ENCODE data around the gene ANKDD1B. TPM values are rescaled to one million over a fixed set of nuclear protein-coding genes. Genes with fewer than 3 reads are reported as not detected.

The ANKDD1B gene
- polyA plus RNA-seq, 2 of the 4 experiments (the other 2 are of a cell fraction): 0.09 to 0.14 TPM

DNA sequence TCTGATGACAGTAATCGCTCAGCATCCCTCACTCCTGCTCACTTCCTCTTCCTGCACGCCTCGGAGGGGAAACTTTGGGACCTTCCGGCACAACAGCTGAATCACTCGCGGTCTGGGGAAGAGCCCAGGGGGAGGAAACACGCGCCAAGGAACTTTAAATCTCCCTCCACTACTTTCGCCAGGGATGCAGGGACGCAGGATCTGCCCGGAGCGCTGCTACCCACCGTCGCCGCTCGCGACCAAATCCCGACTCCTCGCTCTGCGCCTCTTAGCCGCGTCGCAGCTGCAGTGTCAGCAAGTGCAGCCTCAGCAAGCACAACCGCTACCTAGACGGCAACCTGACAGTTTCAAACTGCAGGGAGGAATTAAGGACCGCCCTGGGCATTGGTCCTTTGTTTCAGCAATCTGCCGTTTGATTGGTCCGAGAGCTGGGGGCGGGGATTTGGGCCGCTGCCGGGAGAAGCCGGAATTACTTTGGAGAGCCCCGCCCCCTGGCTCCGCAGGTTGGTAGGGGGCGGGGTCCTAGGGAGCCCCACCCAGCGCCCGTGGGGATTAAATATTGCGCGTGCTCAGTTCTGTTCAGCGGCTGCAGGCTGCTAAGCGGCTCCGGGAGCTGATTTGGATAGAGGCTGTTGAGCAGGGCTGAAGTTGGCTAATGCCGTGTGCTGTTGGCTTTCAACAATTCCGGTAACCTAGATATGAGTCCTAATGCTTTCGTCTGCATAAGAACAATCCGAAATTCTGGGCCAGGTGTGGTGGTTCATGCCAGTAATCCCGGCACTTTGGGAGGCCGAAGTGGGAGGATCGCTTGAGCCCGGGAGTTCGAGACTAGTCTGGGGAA, 106.0 kb downstream of the ANKDD1B start, which contains the start of gene POC5:
Gene POC5, minus strand, starts transcription at position 356 of the 841 bp plus-strand sequence. CDS start 4,500 bp downstream, outside the sequence.
- no peak for FAIRE-seq
- Histone ChIP-seq H3K4me3 (peak within 1 kb of the TSS; percentile 76), H3K4me2 (peak within 1 kb of the TSS; percentile 77), H3K27ac (peak within 1 kb of the TSS; percentile 74 to 90), H3K4me1 (peaks cover 8% of the 10 kb centered on the region; the same call in 2 of the 3 replicates), H3K9me3 (no peaks in the 10 kb centered on the region)
- ChIA-PET CTCF (interaction anchor here (1.1 to 1.3 kb wide), 2 partner anchors 18 to 481 kb away, joined by 3 read pairs; no protein-coding TSS in a partner anchor), POLR2A (interaction anchor here (0.6 to 1.5 kb wide), 6 partner anchors 11 to 587 kb away, joined by 3 to 9 read pairs (median 4); partner anchors contain the start of genes ANKRD31, CERT1, HMGCR and POLK)
- peak; percentile 94 to 98 for DNase-seq (ENCODE audit: low read depth in 1 of 2, low spot score in 1 of 2)
- ATAC-seq: peak; percentile 98
- WGBS (ENCODE audit: missing lambda C conversion rate): 3% methylated on average over 41 of the region's 51 CpGs
- no peak for TF ChIP-seq HOXA7 (CRISPR knock-in tag; IDR thresholded peaks at IDR 0.05)
- peak; percentile 85 for TF ChIP-seq POLR2A (IDR thresholded peaks at IDR 0.05; ENCODE audit: low read length)
- no peak for TF ChIP-seq CHD2 (IDR thresholded peaks at IDR 0.05; ENCODE audit: low read length, partially characterized antibody)
- TF ChIP-seq RAD21 (conservative IDR thresholded peaks at IDR 0.05 in 1 of 2, IDR thresholded peaks at IDR 0.05 in 1 of 2): no peak
- peak; percentile 81 for TF ChIP-seq KDM5A (IDR thresholded peaks at IDR 0.05)
- no peak for TF ChIP-seq POLR2AphosphoS2 (conservative IDR thresholded peaks at IDR 0.05; ENCODE audit: low read length)
- peak; percentile 47; the same call in 1 of the 2 replicates for TF ChIP-seq PHF8 (IDR thresholded peaks at IDR 0.05; ENCODE audit: borderline replicate concordance, low read depth)
- no peak for TF ChIP-seq TP53 (CRISPR knock-in tag; IDR thresholded peaks at IDR 0.05)
- TF ChIP-seq, protein P1, sequence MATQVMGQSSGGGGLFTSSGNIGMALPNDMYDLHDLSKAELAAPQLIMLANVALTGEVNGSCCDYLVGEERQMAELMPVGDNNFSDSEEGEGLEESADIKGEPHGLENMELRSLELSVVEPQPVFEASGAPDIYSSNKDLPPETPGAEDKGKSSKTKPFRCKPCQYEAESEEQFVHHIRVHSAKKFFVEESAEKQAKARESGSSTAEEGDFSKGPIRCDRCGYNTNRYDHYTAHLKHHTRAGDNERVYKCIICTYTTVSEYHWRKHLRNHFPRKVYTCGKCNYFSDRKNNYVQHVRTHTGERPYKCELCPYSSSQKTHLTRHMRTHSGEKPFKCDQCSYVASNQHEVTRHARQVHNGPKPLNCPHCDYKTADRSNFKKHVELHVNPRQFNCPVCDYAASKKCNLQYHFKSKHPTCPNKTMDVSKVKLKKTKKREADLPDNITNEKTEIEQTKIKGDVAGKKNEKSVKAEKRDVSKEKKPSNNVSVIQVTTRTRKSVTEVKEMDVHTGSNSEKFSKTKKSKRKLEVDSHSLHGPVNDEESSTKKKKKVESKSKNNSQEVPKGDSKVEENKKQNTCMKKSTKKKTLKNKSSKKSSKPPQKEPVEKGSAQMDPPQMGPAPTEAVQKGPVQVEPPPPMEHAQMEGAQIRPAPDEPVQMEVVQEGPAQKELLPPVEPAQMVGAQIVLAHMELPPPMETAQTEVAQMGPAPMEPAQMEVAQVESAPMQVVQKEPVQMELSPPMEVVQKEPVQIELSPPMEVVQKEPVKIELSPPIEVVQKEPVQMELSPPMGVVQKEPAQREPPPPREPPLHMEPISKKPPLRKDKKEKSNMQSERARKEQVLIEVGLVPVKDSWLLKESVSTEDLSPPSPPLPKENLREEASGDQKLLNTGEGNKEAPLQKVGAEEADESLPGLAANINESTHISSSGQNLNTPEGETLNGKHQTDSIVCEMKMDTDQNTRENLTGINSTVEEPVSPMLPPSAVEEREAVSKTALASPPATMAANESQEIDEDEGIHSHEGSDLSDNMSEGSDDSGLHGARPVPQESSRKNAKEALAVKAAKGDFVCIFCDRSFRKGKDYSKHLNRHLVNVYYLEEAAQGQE (IDR thresholded peaks at IDR 0.05): no peak
- TF ChIP-seq RFX5 (IDR thresholded peaks at IDR 0.05): no peak
- no peak for TF ChIP-seq FOXS1 (CRISPR knock-in tag; IDR thresholded peaks at IDR 0.05)
- TF ChIP-seq FOSB (CRISPR knock-in tag; IDR thresholded peaks at IDR 0.05): no peak
- no peak for TF ChIP-seq ZNF302 (CRISPR knock-in tag; IDR thresholded peaks at IDR 0.05)
- no peak for TF ChIP-seq HEYL (CRISPR knock-in tag; IDR thresholded peaks at IDR 0.05)
- TF ChIP-seq, protein P2, sequence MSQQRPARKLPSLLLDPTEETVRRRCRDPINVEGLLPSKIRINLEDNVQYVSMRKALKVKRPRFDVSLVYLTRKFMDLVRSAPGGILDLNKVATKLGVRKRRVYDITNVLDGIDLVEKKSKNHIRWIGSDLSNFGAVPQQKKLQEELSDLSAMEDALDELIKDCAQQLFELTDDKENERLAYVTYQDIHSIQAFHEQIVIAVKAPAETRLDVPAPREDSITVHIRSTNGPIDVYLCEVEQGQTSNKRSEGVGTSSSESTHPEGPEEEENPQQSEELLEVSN (IDR thresholded peaks at IDR 0.05; ENCODE audit: borderline replicate concordance, low read depth): no peak
- TF ChIP-seq CHD4 (IDR thresholded peaks at IDR 0.05; ENCODE audit: borderline replicate concordance): no peak
- no peak for TF ChIP-seq KDM1A (IDR thresholded peaks at IDR 0.05; ENCODE audit: low read depth)
- TF ChIP-seq ZSCAN20 (CRISPR knock-in tag; IDR thresholded peaks at IDR 0.05): no peak
- TF ChIP-seq RARB (CRISPR knock-in tag; IDR thresholded peaks at IDR 0.05): no peak
- no peak for TF ChIP-seq HOXB5 (CRISPR knock-in tag; IDR thresholded peaks at IDR 0.05)
- peak; percentile 55; the same call in 1 of the 3 replicates for TF ChIP-seq BCL3 (IDR thresholded peaks at IDR 0.05)
- TF ChIP-seq FOSL2 (IDR thresholded peaks at IDR 0.05): no peak
- peak; percentile 47 for TF ChIP-seq FOSL2 (CRISPR knock-in tag; IDR thresholded peaks at IDR 0.05)
- no peak for TF ChIP-seq NFE2L2 (conservative IDR thresholded peaks at IDR 0.05; ENCODE audit: low read length)
- TF ChIP-seq MYC (IDR thresholded peaks at IDR 0.05; ENCODE audit: borderline replicate concordance, low read length): no peak
- TF ChIP-seq, protein P3, sequence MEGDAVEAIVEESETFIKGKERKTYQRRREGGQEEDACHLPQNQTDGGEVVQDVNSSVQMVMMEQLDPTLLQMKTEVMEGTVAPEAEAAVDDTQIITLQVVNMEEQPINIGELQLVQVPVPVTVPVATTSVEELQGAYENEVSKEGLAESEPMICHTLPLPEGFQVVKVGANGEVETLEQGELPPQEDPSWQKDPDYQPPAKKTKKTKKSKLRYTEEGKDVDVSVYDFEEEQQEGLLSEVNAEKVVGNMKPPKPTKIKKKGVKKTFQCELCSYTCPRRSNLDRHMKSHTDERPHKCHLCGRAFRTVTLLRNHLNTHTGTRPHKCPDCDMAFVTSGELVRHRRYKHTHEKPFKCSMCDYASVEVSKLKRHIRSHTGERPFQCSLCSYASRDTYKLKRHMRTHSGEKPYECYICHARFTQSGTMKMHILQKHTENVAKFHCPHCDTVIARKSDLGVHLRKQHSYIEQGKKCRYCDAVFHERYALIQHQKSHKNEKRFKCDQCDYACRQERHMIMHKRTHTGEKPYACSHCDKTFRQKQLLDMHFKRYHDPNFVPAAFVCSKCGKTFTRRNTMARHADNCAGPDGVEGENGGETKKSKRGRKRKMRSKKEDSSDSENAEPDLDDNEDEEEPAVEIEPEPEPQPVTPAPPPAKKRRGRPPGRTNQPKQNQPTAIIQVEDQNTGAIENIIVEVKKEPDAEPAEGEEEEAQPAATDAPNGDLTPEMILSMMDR (IDR thresholded peaks at IDR 0.05): no peak
- no peak for TF ChIP-seq ZFP36 (IDR thresholded peaks at IDR 0.05; ENCODE audit: borderline replicate concordance, partially characterized antibody)
- no peak for TF ChIP-seq SMC3 (IDR thresholded peaks at IDR 0.05)
- no peak for TF ChIP-seq HES2 (IDR thresholded peaks at IDR 0.05)
- TF ChIP-seq MAX (IDR thresholded peaks at IDR 0.05): peak; percentile 91
- TF ChIP-seq ESRRA (IDR thresholded peaks at IDR 0.05; ENCODE audit: borderline replicate concordance, low read length): no peak
- TF ChIP-seq TFCP2L1 (CRISPR knock-in tag; IDR thresholded peaks at IDR 0.05): no peak
- TF ChIP-seq EP300 (IDR thresholded peaks at IDR 0.05): no peak
- no peak; the same call in 1 of the 2 replicates for TF ChIP-seq GATA3 (IDR thresholded peaks at IDR 0.05; ENCODE audit: borderline replicate concordance)
